ENCODE measurements around the gene ZNF79. TPM values are rescaled to one million over a fixed set of nuclear protein-coding genes. Genes with fewer than 3 reads are reported as not detected.

Gene ZNF79
- total and polyA plus RNA-seq, 9 of the 15 experiments (the other 6 are each of a cell fraction or from before 2014, with no cell fraction given), result 0.62 to 7.0 (median 4.1) TPM

- TF ChIP-seq ZNF592 (IDR thresholded peaks at IDR 0.05), result no peak
- TF ChIP-seq ARID1B (IDR thresholded peaks at IDR 0.05), result peak; percentile 59; the same call in 1 of the 2 replicates
- TF ChIP-seq BMI1 (IDR thresholded peaks at IDR 0.05; ENCODE audit: low read length), result no peak
- 0 out of 2 replicates have a peak, but pooled peaks have one; percentile 46 for TF ChIP-seq SMARCE1 (IDR thresholded peaks at IDR 0.05)
- TF ChIP-seq, protein P1, sequence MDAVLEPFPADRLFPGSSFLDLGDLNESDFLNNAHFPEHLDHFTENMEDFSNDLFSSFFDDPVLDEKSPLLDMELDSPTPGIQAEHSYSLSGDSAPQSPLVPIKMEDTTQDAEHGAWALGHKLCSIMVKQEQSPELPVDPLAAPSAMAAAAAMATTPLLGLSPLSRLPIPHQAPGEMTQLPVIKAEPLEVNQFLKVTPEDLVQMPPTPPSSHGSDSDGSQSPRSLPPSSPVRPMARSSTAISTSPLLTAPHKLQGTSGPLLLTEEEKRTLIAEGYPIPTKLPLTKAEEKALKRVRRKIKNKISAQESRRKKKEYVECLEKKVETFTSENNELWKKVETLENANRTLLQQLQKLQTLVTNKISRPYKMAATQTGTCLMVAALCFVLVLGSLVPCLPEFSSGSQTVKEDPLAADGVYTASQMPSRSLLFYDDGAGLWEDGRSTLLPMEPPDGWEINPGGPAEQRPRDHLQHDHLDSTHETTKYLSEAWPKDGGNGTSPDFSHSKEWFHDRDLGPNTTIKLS (IDR thresholded peaks at IDR 0.05; ENCODE audit: borderline replicate concordance, low read depth), result 0 out of 2 replicates have a peak, but pooled peaks have one; percentile 29
- TF ChIP-seq, protein P2, sequence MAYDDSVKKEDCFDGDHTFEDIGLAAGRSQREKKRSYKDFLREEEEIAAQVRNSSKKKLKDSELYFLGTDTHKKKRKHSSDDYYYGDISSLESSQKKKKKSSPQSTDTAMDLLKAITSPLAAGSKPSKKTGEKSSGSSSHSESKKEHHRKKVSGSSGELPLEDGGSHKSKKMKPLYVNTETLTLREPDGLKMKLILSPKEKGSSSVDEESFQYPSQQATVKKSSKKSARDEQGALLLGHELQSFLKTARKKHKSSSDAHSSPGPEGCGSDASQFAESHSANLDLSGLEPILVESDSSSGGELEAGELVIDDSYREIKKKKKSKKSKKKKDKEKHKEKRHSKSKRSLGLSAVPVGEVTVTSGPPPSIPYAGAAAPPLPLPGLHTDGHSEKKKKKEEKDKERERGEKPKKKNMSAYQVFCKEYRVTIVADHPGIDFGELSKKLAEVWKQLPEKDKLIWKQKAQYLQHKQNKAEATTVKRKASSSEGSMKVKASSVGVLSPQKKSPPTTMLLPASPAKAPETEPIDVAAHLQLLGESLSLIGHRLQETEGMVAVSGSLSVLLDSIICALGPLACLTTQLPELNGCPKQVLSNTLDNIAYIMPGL (CRISPR knock-in tag; IDR thresholded peaks at IDR 0.05), result 0 out of 2 replicates have a peak, but pooled peaks have one; percentile 31
- TF ChIP-seq POLR3A (IDR thresholded peaks at IDR 0.05; ENCODE audit: borderline replicate concordance, extremely low read depth, insufficient read depth, insufficient read length), result peak; percentile 57
- TF ChIP-seq, protein P3, sequence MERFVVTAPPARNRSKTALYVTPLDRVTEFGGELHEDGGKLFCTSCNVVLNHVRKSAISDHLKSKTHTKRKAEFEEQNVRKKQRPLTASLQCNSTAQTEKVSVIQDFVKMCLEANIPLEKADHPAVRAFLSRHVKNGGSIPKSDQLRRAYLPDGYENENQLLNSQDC (CRISPR knock-in tag; IDR thresholded peaks at IDR 0.05), result no peak
- no peak for TF ChIP-seq ZNF699 (CRISPR knock-in tag; IDR thresholded peaks at IDR 0.05; ENCODE audit: insufficient replicate concordance)
- TF ChIP-seq ZC3H11A (IDR thresholded peaks at IDR 0.05; ENCODE audit: low read depth, low read length), result no peak
- TF ChIP-seq CBFA2T3 (IDR thresholded peaks at IDR 0.05), result peak; percentile 59
- no peak for TF ChIP-seq ZNF143 (CRISPR knock-in tag; IDR thresholded peaks at IDR 0.05)
- TF ChIP-seq ATF4 (CRISPR knock-in tag; IDR thresholded peaks at IDR 0.05), result no peak
- TF ChIP-seq KDM4B (IDR thresholded peaks at IDR 0.05; ENCODE audit: borderline replicate concordance in 2 of 2, low read depth in 1 of 2), result no peak
- no peak for TF ChIP-seq ZNF3 (CRISPR knock-in tag; IDR thresholded peaks at IDR 0.05)
- no peak for TF ChIP-seq FOXA3 (CRISPR knock-in tag; conservative IDR thresholded peaks at IDR 0.05 in 1 of 2, IDR thresholded peaks at IDR 0.05 in 1 of 2)
- TF ChIP-seq ZNF280B (CRISPR knock-in tag; IDR thresholded peaks at IDR 0.05), result no peak
Observed at GRCh38 chr9:127422133-127422782, 1.9 kb upstream of the ZNF79 start (continued).
